Transverse colon (tissue), 4 donors: ENCODE results near the gene PLPPR4.

Source experiments
- EP300 ChIP-seq: sonication (generic); formaldehyde crosslinking; IDR thresholded peaks from one replicate; pipeline ENCODE4 v1.6.1; 2017; ENCODE audit warnings: antibody characterized with exemption, low read depth
- POLR2A ChIP-seq: fragments of 450-650 bp; IDR thresholded peaks from one replicate; pipeline ENCODE4 v1.6.1; 2016; ENCODE audit warnings: antibody characterized with exemption, mild to moderate bottlenecking, moderate library complexity
- POLR2AphosphoS5 ChIP-seq, 3 donors: sonication (generic); formaldehyde crosslinking; IDR thresholded peaks; one replicate each; pipeline ENCODE4 v1.6.1; 2016; ENCODE audit warnings: antibody characterized with exemption in 3 of 3
- TF ChIP-seq, protein P1 (sequence below), 5 experiments: fragments of 200-600 bp in 3 of 5; fragments of 450-650 bp in 2 of 5; sonication (generic) in 3 of 5; IDR thresholded peaks; 1 replicate in 2 of 5; 2 replicates in 3 of 5; pipeline ENCODE4 v1.5.1; 2016 to 2017; ENCODE audit warnings: antibody characterized with exemption in 5 of 5, inconsistent platforms in 3 of 5, mild to moderate bottlenecking in 2 of 5, moderate library complexity in 1 of 5

DNA sequence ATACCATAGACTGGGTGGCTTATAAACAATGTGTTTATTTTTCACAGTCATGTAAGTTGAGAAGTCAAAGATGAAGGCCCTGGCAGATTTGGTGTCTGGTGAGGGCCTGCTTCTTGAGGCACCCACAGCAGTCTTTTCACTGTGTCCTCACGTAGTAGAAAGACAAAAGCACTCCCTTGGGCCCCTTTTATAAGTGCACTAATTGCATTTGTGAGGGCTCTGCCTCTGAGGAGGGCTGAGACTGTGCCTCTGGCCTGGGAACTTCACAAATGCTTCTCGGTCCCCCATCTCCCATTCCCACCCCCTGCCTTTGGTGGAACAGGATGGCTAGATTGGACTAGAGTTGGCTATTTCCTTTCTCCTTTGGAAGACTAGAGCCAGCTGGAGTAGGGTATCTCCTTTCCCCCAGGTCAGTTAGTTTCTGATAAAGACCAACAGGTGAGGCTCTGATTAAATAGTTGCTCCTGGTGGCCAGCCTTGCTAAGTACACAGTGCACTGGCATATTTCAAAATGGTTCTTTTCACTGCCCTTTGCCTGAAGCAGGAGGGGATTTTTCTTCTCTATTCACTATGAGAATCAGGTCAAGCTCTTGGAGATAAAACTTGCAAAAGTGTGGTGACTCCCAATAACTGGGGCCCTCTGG, 82.9 kb downstream of the PLPPR4 start:
- TF ChIP-seq, protein P1, sequence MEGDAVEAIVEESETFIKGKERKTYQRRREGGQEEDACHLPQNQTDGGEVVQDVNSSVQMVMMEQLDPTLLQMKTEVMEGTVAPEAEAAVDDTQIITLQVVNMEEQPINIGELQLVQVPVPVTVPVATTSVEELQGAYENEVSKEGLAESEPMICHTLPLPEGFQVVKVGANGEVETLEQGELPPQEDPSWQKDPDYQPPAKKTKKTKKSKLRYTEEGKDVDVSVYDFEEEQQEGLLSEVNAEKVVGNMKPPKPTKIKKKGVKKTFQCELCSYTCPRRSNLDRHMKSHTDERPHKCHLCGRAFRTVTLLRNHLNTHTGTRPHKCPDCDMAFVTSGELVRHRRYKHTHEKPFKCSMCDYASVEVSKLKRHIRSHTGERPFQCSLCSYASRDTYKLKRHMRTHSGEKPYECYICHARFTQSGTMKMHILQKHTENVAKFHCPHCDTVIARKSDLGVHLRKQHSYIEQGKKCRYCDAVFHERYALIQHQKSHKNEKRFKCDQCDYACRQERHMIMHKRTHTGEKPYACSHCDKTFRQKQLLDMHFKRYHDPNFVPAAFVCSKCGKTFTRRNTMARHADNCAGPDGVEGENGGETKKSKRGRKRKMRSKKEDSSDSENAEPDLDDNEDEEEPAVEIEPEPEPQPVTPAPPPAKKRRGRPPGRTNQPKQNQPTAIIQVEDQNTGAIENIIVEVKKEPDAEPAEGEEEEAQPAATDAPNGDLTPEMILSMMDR (IDR thresholded peaks at IDR 0.05), result no peak
- TF ChIP-seq POLR2AphosphoS5 (IDR thresholded peaks at IDR 0.05), result no peak
- TF ChIP-seq POLR2A, result no peak
- TF ChIP-seq EP300, result no peak
